Measurements from ENCODE around the gene EPO.
A peak's percentile ranks its signal among the peaks of the same experiment; 100 is the strongest.
"Not testable (repeated sequence)": the region's sequence is repeated elsewhere in the genome, so short reads cannot be mapped to it uniquely, and the experiment has no call there.

The EPO gene

DNA sequence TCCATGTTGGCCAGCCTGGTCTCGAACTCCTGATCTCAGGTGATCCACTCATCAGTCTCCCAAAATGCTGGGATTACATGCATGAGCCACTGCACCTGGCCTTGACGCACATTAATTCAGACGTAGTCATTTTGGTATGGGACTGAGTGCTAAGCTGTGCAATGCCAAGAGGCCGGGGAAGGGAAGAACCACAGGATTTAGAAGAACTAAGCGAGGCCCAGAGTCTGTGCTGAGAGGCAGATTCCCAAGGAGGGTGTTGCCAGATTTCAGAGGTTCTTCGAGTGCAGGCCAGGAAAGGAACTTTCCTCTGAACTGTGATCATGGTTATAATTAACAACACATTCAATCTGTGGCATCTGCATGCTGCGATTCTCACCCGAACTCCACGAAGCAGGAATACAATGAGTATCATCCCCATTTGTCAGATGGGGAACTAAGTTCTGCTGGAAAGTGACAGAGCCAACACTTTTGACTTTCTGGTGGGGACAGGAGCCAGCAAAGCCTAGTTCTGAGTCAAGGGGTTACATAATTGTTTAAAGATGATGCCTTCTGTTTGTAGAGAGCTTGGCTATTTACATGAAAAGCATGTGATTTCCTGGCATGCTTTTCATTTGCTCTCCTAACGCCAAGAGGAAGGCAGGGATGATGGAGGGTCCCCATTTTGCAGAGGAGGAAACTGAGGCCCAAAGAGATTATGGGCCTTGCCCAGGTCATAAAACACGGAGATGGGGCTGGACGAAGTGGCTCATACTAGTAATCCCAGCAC lies 6.9 kb downstream of the EPO start:
- Histone ChIP-seq H3K4me3 (no peak overlapping the region), H3K27ac (peak overlapping the region in 2 of 21 experiments; percentile 8 to 43)

DNA sequence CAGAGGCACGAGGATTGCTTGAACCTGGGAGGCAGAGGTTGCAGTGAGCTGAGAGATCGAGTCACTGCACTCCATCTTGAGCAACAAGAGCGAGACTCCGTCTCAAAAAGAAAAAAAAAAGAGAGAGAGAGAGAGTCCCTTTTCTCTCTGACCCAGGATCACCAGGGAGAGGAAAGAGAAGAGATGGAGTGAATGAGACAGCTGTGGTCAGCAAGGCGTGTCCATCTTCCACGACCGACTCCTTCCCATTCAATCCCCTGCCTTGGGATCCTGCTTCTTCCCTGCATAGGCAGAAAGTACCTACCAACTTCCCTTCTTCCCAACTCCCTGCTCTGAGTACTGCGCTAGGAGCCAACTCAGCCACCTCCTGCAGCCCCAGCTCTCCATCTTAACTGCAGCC lies 7.9 kb downstream of the EPO start:
- Histone ChIP-seq H3K4me3 (no peak overlapping the region), H3K27ac (no peak overlapping the region)

DNA sequence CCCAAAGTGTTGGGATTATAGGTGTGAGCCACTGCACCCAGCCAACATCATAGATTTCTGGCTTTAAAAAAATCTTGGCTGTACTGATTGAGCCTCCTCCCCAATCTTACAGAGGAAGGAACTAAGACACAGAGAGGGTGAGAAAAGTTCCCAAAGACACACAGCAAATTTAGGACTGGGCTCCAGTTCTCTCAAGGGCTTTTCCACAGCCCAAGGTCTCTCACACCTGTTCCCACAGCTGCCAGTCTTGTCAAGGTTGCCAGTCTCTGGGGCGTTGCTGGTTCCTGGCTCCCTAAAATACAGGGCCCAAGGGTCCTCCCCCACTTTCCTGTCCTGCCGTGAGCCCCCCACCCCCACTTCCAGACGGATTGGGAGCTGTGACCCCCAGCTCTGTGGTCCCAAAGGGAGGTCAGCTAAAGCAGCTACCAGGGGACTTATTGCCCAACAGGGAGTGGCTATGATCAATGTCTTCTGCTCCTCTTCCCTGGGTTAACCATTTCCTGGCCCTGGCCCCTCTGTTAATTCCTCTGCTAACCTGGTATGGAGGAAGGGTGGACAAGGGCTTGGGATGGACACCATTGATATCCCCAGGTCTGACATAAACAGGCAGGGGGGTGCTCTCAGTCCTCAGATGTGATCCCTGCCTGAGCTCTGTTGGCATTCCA lies 10.0 kb downstream of the EPO start:
- no peak overlapping the region for H3K27ac ChIP-seq

GRCh38 chr7:100731937-100732636 lies 11.8 kb downstream of the EPO start:
- Histone ChIP-seq H3K27ac (no peak overlapping the region), H3K4me3 (no peak overlapping the region)

More for the DNA sequence above, 10.0 kb downstream of the EPO start:
- no peak overlapping the region for H3K4me3 ChIP-seq

- Histone ChIP-seq H3K27ac (no peak overlapping the region), H3K4me3 (no peak overlapping the region)
These were observed 15.5 kb downstream of the EPO start for GRCh38 chr7:100735730-100736129.

DNA sequence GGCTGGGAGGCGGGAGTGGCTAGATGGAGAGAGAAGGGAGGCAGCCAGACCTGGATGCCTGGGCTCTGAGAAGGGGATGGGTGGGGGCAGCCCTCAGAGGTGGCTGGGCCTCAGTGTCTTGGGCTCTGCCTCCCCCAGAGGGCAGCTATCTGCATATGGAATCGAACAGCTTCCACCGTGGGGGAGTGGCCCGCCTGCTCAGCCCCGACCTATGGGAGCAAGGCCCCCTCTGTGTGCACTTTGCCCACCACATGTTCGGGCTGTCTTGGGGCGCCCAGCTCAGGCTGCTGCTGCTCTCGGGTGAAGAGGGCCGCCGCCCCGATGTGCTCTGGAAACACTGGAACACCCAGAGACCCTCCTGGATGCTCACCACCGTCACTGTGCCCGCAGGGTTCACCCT lies 16.4 kb downstream of the EPO start:
- Histone ChIP-seq H3K4me3 (no peak overlapping the region), H3K27ac (no peak overlapping the region)

DNA sequence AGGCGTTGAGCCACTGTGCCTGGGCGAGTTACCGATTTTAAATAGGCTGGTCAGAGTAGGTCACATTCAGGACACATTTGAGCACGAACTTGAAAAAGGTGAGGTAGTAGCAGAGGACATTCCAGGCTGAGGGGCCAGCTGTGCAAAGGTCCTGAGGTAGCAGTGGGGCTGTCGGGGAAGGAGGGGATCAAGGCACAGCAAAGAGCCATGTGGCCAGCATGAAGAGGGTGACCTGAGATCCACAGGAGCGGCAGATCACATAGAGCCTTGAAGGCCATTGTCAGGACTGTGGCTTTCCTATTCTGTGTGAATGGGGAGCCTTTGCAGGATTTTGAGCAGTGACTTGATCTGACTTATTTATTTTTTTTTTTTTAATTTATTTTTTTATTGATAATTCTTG lies 19.7 kb downstream of the EPO start:
- H3K4me3 ChIP-seq = no peak overlapping the region
- no peak overlapping the region for H3K27ac ChIP-seq

DNA sequence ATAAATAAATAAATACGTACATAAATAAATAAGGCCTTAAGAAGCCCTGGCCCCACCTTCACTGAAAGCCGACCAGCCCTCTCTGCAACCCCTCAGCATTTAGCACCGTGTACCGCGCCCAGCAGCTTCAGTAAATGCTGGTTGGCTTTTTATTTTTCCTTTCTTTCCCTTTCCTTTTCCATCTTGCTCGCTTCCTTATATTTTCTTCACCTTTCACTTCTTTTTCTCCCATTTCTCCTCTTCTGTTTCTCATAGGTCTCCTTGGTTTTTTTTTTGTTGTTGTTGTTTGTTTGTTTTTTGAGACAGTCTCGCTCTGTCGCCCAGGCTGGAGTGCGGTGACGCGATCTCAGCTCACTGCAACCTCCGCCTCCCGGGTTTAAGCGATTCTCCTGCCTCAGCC lies 24.3 kb downstream of the EPO start:
- Histone ChIP-seq H3K4me3 (peak overlapping the region in 3 of 7 experiments; percentile 30 to 40 (median 39)), H3K27ac (no peak overlapping the region)

- Histone ChIP-seq H3K4me3 (peak overlapping the region; percentile 5 to 40 (median 21)), H3K27ac (no peak overlapping the region)
These were observed 24.9 kb downstream of the EPO start for GRCh38 chr7:100745184-100745583.

DNA sequence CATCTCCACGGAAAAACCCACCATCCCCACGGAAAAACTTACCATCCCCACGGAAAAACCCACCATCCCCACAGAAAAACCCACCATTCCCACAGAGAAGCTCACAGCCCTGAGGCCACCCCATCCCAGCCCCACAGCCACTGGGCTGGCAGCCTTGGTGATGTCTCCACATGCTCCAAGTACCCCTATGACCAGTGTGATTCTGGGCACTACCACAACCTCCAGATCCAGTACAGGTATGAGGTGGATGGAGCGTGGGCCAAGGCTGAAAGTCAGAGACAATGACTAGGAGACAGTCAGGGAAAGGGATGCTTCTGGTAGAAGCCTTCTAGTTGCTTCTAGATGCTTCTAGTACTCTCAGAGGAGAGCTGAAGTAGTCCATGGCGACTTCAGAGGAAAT lies 32.7 kb downstream of the EPO start:
- Histone ChIP-seq H3K27ac (no peak overlapping the region), H3K4me3 (no peak overlapping the region)

GRCh38 chr7:100753750-100754149 lies 33.5 kb downstream of the EPO start:
- Histone ChIP-seq H3K4me3 (no peak overlapping the region), H3K27ac (no peak overlapping the region)

- Histone ChIP-seq H3K27ac (no peak overlapping the region), H3K4me3 (no peak overlapping the region)
These were observed 39.3 kb downstream of the EPO start for GRCh38 chr7:100759357-100760171.

DNA sequence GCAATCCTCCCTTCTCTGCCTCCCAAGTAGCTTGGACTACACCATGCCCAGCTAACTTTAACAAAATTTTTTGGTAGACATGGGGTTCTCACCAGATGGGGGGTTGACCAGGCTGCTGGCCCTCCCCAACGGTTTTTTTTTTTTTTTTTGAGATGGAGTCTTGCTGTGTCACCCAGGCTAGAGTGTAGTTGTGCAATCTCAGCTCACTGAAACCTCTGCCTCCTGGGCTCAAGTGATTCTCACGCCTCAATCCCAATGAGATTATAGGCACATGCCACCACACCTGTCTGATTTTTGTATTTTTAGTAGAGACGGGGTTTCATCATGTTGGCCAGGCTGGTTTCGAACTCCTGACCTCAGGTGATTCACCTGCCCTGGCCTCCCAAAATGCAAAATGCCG lies 42.6 kb downstream of the EPO start:
- H3K27ac ChIP-seq = peak overlapping the region in 3 of 21 experiments; percentile 1 to 74 (median 55)
- H3K4me3 ChIP-seq = not testable (repeated sequence)

DNA sequence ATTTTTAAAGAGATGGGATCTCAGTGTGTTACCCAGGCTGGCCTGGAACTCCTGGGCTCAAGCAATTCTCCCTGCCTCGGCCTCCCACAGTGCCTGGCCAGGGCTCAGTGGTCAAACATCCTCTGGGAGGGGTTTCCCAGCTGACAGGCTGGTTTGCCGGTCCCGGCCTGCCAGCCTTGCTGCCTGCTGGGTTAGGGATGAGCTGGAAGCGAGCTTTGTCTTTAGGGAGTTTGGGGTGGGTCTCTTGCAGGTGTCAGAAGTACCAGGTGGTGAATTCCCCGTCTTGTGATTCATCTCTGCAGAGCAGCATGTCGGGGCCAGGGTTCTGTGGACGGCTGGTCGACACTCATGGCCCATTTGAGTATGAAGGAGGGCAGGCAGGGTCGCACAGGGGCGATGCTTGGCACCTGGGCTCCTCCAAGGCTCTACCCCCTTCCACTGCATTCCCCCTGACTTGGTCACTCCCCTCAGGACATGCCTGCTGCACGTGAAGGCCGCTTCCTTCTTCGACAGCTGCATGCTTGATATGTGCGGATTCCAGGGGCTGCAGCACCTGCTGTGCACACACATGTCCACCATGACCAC lies 43.4 kb downstream of the EPO start:
- Histone ChIP-seq H3K4me3 (no peak overlapping the region), H3K27ac (peak overlapping the region in 6 of 21 experiments; percentile 1 to 74 (median 36))

DNA sequence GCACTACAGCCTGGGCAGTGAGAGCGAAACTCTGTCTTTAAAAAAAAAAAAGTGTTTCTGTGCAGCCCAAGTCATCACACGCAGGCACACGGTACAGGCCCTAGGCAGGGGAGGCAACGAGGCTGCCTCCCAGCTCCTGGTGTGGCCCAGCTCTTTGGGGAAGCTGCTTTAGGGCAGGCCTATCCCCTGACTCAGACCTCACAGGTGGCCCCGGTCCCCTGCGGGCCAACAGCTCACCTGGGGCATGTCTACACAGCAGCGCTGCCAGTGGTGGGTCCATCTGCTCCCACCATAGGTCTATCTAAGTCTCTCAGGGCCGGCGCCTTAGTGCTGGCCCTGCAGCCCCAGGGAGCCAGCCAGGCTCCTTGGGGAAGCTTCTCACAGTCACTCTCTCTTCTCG lies 44.6 kb downstream of the EPO start:
- peak overlapping the region in 11 of 21 experiments; percentile 35 to 76 (median 46) for H3K27ac ChIP-seq
- H3K4me3 ChIP-seq = no peak overlapping the region

DNA sequence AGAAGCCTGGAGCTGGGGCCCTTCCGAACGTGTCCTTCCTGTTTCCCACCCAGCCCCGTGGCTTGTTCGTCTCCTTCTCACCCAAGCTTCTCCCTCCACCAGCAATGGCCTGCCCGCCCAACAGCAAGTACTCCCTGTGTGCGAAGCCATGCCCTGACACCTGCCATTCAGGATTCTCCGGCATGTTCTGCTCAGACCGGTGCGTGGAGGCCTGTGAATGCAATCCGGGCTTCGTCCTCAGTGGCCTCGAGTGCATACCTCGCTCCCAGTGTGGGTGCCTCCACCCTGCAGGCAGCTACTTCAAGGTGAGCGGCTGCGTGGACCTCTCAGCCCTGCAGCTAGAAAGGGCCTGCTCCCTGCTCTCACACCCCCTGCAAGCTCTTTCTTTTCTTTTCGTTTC lies 45.0 kb downstream of the EPO start:
- Histone ChIP-seq H3K4me3 (no peak overlapping the region), H3K27ac (peak overlapping the region in 11 of 21 experiments; percentile 35 to 76 (median 46))

GRCh38 chr7:100768784-100769183 lies 48.5 kb downstream of the EPO start:
- no peak overlapping the region for H3K27ac ChIP-seq
- no peak overlapping the region for H3K4me3 ChIP-seq
